B cell (primary cell): ENCODE results near the gene ATOSA.

ENCODE experiments used
- CTCF ChIP-seq: fragments of 200-600 bp; IDR thresholded peaks from one replicate; pipeline ENCODE4 v1.8.0; 2022; ENCODE audit warnings: antibody characterized with exemption, mild to moderate bottlenecking
- EZH2 ChIP-seq: IDR thresholded peaks from 2 replicates; pipeline ENCODE4 v1.6.1; 2012; ENCODE audit warnings: borderline replicate concordance, low read depth, mild to moderate bottlenecking, moderate library complexity, low read length; ENCODE audit not compliant: insufficient read depth, poor library complexity, severe bottlenecking

- TF ChIP-seq CTCF (no peak), EZH2 (no peak)
Measured at GRCh38 chr15:52642386-52643361, 36.5 kb downstream of the ATOSA start.
